Mammary epithelial cell (primary cell): Measurements from ENCODE around the gene DNAH9.

ENCODE experiments used
- EZH2 ChIP-seq: IDR thresholded peaks from 2 replicates; pipeline ENCODE4 v1.6.1; 2012; ENCODE audit warnings: low read length, inconsistent platforms, borderline replicate concordance
- TF ChIP-seq, protein P1 (sequence below), 2 donors: IDR thresholded peaks in 1 of 2; conservative IDR thresholded peaks in 1 of 2; 2 replicates each; pipeline ENCODE4 v1.5.1; 2011 to 2012; ENCODE audit warnings: inconsistent platforms in 2 of 2, low read length in 2 of 2, mild to moderate bottlenecking in 2 of 2, control low read depth in 1 of 2, low read depth in 1 of 2; ENCODE audit not compliant: insufficient read depth in 1 of 2; ENCODE audit errors: extremely low read depth in 1 of 2

DNA sequence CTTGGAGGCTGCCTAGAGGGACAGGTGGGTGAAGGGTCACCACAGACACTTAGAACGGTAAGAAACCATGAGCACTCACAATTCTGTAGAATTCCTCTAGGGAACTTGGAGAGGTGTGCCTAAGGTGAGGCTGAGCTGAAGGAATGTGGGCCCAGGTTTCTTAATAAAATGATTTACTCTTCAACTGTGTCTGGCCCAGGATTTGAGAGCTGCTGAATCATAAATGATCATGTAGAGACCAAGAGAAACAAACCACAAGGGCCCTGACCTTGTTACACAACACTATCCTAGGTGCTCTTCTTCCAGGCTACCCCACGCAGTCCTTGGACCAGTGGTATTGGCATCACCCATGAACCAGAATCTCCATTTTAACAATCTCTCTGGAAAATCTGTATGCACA, 371.3 kb downstream of the DNAH9 start:
- TF ChIP-seq, protein P1, sequence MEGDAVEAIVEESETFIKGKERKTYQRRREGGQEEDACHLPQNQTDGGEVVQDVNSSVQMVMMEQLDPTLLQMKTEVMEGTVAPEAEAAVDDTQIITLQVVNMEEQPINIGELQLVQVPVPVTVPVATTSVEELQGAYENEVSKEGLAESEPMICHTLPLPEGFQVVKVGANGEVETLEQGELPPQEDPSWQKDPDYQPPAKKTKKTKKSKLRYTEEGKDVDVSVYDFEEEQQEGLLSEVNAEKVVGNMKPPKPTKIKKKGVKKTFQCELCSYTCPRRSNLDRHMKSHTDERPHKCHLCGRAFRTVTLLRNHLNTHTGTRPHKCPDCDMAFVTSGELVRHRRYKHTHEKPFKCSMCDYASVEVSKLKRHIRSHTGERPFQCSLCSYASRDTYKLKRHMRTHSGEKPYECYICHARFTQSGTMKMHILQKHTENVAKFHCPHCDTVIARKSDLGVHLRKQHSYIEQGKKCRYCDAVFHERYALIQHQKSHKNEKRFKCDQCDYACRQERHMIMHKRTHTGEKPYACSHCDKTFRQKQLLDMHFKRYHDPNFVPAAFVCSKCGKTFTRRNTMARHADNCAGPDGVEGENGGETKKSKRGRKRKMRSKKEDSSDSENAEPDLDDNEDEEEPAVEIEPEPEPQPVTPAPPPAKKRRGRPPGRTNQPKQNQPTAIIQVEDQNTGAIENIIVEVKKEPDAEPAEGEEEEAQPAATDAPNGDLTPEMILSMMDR (conservative IDR thresholded peaks at IDR 0.05 in 1 of 2, IDR thresholded peaks at IDR 0.05 in 1 of 2; ENCODE audit: extremely low read depth in 1 of 2, insufficient read depth in 1 of 2, low read depth in 1 of 2, low read length in 2 of 2), result no peak
- TF ChIP-seq EZH2, result no peak
